Ovary (tissue), 9 donors: ENCODE measurements around the gene ROBO1. TPM values are rescaled to one million over a fixed set of nuclear protein-coding genes. Genes with fewer than 3 reads are reported as not detected.
"Not testable (repeated sequence)": the region's sequence is repeated elsewhere in the genome, so short reads cannot be mapped to it uniquely, and the experiment has no call there.

ENCODE experiments used
- DNase-seq, 5 donors: peaks; one replicate each; pipeline ENCODE4 v3.0.0-alpha.2; 2019 to 2020
- H3K27ac ChIP-seq, 2 donors: fragments of 200-600 bp; one replicate each; pipeline versions ENCODE4 v1.5.1 to v1.8.0; 2019 to 2022
- H3K27me3 ChIP-seq: fragments of 200-600 bp; one replicate; pipeline ENCODE4 v1.8.0; 2022
- H3K36me3 ChIP-seq: fragments of 200-600 bp; sonication (generic); one replicate; pipeline ENCODE4 v1.5.1; 2019
- H3K4me1 ChIP-seq: one replicate; pipeline ENCODE4 v1.8.1; 2013; ENCODE audit warnings: mild to moderate bottlenecking, moderate library complexity; ENCODE audit not compliant: insufficient read depth
- H3K4me3 ChIP-seq: fragments of 200-600 bp; sonication (generic); one replicate; pipeline ENCODE4 v1.5.1; 2017
- H3K9me3 ChIP-seq, 2 donors: fragments of 200-600 bp in 1 of 2; sonication (generic) in 1 of 2; one replicate each; pipeline versions ENCODE4 v1.5.1 to v1.8.1; 2013 to 2019; ENCODE audit warnings: mild to moderate bottlenecking in 1 of 2, moderate library complexity in 1 of 2
- EP300 ChIP-seq: sonication (generic); formaldehyde crosslinking; IDR thresholded peaks from one replicate; pipeline ENCODE4 v1.6.1; 2017; ENCODE audit warnings: antibody characterized with exemption
- POLR2A ChIP-seq: fragments of 450-650 bp; IDR thresholded peaks from one replicate; pipeline ENCODE4 v1.6.1; 2017; ENCODE audit warnings: antibody characterized with exemption, mild to moderate bottlenecking, moderate library complexity
- WGBS, 3 donors: extraction: QIAGEN DNeasy Blood & Tissue Kit in 1 of 3; methylation state at CpG; one replicate each; pipeline versions ENCODE4 v1.1.5 to v1.1.7; 2013 to 2017; 5-methylcytosine and 5-hydroxymethylcytosine counted together
- intact Hi-C, 4 donors: fragments of 100-400 bp; cut with DNase I; formaldehyde crosslinking; loops; one replicate each; pipeline versions ENCODE4 v1.11.0 to v1.15.1; 2022 to 2023
- polyA plus RNA-seq, 2 donors: library from polyadenylated mRNA; stranded (reverse); fragments of 200-250 nt in 1 of 2; fragments of 350-450 nt in 1 of 2; fragmentation: Illumina TruSeq in 1 of 2; extraction: RNeasy Lipid Tissue Mini Kit (QIAGEN cat#74804) in 1 of 2; gene quantifications; one replicate each; pipeline ENCODE4 v1.2.3, GENCODE V29; 2013 to 2014
- total RNA-seq, 7 donors: library from RNA; depleted of rRNA in 2 of 7; stranded (reverse); fragments of >200 nt in 2 of 7; fragmentation: NEBNext Ultra II Directional in 3 of 7; extraction: Animal tissue kit (Norgen Biotek cat#: 25700) in 3 of 7; gene quantifications; one replicate each; pipeline versions ENCODE4 v1.1.0 to v1.2.4, GENCODE V29; 2016 to 2023
- TF ChIP-seq, protein P1 (sequence below), 3 donors: fragments of 450-650 bp in 2 of 3; fragments of 200-600 bp in 1 of 3; IDR thresholded peaks; one replicate each; pipeline versions ENCODE4 v1.5.1 to v1.8.0; 2016 to 2022; ENCODE audit warnings: antibody characterized with exemption in 3 of 3, mild to moderate bottlenecking in 1 of 3
- donor health status: DM: no; HTN: no; CAD: no; lungs with moderate emphysema.
- donor health status: DM: no; HTN: no; CAD: no.
- donor health status: Bipolar disorder and iron deficiency.
- donor health status: DM: yes; HTN: yes; CAD: no.
- donor health status: DM: no; HTN: no; CAD: no.
- donor health status: DM: yes; HTN: yes; CAD: no.

The ROBO1 gene
- total and polyA plus RNA-seq, 9 donors, result 17.2 to 49.5 (median 29.0) TPM

DNA sequence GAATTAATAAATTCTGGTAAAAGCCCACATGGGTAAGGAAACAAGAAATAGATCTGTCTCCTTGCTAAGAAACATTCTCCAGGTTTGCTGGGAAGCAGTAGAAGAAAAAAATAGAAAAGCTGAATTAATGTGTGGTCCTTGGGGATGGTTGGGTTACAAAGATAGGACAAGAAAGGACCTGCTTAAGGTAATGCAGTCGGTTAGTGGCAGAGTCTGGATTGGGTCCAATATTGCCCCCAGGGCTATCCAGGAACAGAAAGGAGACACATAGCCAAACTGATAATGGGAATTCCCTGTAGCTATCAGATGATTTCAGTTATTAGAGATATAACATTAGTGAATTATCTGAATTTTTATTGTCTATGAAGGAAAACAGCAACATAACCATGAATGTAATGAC is 584.3 kb downstream of the ROBO1 start:
- intact Hi-C loops, result loop anchor here in 1 of 4 donors (2.0 kb wide), 1 partner anchor 19 kb away; no protein-coding TSS in a partner anchor
- Histone ChIP-seq H3K4me3 (no peak overlapping the region), H3K4me1 (no peaks in the 10 kb centered on the region), H3K27me3 (no peaks in the 10 kb centered on the region), H3K27ac (no peak overlapping the region), H3K9me3 (no peaks in the 10 kb centered on the region), H3K36me3 (no peaks in the 10 kb centered on the region)
- TF ChIP-seq POLR2A, result no peak
- TF ChIP-seq, protein P1, sequence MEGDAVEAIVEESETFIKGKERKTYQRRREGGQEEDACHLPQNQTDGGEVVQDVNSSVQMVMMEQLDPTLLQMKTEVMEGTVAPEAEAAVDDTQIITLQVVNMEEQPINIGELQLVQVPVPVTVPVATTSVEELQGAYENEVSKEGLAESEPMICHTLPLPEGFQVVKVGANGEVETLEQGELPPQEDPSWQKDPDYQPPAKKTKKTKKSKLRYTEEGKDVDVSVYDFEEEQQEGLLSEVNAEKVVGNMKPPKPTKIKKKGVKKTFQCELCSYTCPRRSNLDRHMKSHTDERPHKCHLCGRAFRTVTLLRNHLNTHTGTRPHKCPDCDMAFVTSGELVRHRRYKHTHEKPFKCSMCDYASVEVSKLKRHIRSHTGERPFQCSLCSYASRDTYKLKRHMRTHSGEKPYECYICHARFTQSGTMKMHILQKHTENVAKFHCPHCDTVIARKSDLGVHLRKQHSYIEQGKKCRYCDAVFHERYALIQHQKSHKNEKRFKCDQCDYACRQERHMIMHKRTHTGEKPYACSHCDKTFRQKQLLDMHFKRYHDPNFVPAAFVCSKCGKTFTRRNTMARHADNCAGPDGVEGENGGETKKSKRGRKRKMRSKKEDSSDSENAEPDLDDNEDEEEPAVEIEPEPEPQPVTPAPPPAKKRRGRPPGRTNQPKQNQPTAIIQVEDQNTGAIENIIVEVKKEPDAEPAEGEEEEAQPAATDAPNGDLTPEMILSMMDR (IDR thresholded peaks at IDR 0.05), result no peak
- no peak for TF ChIP-seq EP300
- WGBS, 3 donors, result 89 to 90% (median 90%) methylated on average over 1 of the region's 1 CpG
- no peak for DNase-seq

DNA sequence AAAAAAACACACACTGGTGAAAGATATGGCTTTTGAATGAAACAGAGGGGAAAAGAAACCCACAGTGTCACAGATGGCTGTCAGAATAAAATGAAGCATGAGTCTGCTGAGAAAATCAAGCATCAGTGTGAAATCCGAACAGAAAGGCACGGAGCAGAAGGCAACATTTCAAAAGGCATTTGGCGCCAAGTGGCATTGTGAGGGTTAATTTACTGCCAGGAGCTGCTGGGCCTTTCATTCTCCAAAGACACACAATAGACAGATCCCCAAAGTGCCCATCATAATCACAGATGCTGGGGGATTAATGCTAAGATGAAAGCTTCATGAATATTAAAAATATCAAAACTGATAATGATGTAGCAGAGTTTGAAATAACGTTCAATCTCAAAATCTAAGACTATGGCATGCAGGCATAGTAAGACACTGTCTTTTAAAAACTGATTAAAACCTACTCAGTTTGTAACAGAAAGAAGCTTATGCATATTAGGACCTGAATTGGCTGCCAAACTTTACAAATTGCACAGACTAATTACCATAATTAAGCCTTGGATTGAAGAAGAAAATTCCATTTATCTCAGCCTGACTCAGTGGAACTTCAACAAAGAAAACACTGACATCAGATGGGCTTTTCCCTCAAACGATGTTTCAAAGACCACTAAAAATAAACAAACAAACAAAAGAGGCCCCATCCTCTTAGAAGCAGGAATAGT is 589.2 kb downstream of the ROBO1 start:
- no peak for DNase-seq
- Histone ChIP-seq H3K27ac (no peak overlapping the region), H3K27me3 (no peaks in the 10 kb centered on the region), H3K4me3 (no peak overlapping the region), H3K36me3 (no peaks in the 10 kb centered on the region), H3K9me3 (no peaks in the 10 kb centered on the region), H3K4me1 (no peaks in the 10 kb centered on the region)
- intact Hi-C loops, result no loop called here
- TF ChIP-seq POLR2A (no peak), EP300 (no peak)
- TF ChIP-seq, protein P1 (IDR thresholded peaks at IDR 0.05), result no peak
- WGBS, 3 donors, result 71 to 73% (median 72%) methylated on average over 5 of the region's 5 CpGs

DNA sequence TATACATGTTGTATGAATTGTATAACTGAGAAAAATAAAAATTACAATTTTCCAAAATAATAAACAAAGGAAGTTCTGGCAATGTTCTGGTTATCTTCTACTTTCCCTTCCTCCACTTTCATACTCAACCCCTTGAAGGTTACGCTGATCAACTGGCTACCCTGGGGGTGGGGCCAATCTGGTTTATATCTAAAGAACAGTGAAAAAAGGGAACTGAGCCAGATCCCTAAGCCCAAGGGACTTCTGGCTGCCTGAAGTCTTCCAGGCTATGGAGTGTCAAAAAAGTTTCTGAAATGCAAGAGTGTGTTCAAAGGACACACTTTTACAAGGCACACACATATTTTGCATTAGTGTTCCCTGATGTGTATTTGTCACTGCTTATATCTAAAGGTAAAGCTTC is 591.9 kb downstream of the ROBO1 start:
- TF ChIP-seq EP300, result no peak
- TF ChIP-seq, protein P1 (IDR thresholded peaks at IDR 0.05), result no peak
- no peak for TF ChIP-seq POLR2A
- DNase-seq, result no peak
- H3K9me3 ChIP-seq, result no peaks in the 10 kb centered on the region
- intact Hi-C loops, result no loop called here
- WGBS, 3 donors, result 69 to 79% (median 77%) methylated on average over 1 of the region's 1 CpG
- H3K4me1 ChIP-seq, result no peaks in the 10 kb centered on the region
- H3K27me3 ChIP-seq, result no peaks in the 10 kb centered on the region
- H3K36me3 ChIP-seq, result no peaks in the 10 kb centered on the region
- no peak overlapping the region for H3K27ac ChIP-seq
- no peak overlapping the region for H3K4me3 ChIP-seq

DNA sequence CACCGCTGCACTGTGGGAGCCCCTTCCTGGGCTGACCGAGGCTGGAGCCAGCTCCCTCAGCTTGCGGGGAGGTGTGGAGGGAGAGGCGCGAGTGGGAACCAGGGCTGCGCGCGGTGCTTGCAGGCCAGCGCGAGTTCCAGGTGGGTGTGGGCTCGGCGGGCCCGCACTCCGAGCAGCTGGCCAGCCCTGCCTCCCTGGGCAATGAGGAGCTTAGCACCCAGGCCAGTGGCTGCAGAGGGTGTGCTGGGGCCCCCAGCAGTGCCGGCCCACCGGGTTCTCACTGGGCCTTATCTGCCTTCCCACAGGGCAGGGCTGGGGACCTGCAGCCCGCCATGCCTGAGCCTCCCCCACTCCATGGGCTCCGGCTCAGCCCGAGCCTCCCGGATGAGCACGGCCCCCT is 594.5 kb downstream of the ROBO1 start:
- H3K4me1 ChIP-seq, H3K36me3 ChIP-seq, H3K27ac ChIP-seq, DNase-seq, intact Hi-C loops, H3K9me3 ChIP-seq, H3K4me3 ChIP-seq, H3K27me3 ChIP-seq: not testable (repeated sequence)
- WGBS, 3 donors, result 95 to 99% (median 98%) methylated on average over 15 to 21 of the region's 21 CpGs

DNA sequence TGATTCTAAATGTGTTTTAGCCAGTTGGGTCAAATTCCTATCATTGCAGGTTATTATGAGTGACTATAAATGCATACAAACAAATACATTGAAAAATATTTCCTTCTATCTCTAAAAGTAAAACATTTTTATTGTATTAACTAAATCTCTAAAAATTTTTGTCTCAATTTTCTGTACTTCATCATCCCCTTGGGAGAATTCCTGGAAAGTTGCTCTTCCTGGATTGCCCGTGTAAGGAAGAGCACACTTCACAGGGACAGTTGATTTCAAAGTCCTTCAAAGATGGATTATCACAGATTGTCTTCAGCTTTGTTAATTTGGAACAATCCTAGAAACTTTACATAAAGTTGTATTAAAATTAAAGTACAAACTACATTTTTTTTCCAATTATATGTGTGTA is 595.6 kb downstream of the ROBO1 start:
- intact Hi-C loops, result no loop called here
- 61 to 80% (median 70%) methylated on average over 1 of the region's 1 CpG for WGBS, 3 donors
- Histone ChIP-seq H3K27ac (no peak overlapping the region), H3K27me3 (no peaks in the 10 kb centered on the region), H3K36me3 (no peaks in the 10 kb centered on the region), H3K4me1 (no peaks in the 10 kb centered on the region), H3K4me3 (no peak overlapping the region), H3K9me3 (no peaks in the 10 kb centered on the region)
- TF ChIP-seq POLR2A, result no peak
- DNase-seq, result no peak
